GM12873 (cell line): ENCODE results near the gene RIPOR3.

Source experiments
- TF ChIP-seq, protein P1 (sequence below): IDR thresholded peaks from 2 replicates; pipeline ENCODE4 v1.5.1; 2012; ENCODE audit warnings: low read depth, mild to moderate bottlenecking, moderate library complexity, low read length, control low read depth; ENCODE audit not compliant: insufficient read depth; ENCODE audit errors: missing control alignments

The RIPOR3 gene

DNA sequence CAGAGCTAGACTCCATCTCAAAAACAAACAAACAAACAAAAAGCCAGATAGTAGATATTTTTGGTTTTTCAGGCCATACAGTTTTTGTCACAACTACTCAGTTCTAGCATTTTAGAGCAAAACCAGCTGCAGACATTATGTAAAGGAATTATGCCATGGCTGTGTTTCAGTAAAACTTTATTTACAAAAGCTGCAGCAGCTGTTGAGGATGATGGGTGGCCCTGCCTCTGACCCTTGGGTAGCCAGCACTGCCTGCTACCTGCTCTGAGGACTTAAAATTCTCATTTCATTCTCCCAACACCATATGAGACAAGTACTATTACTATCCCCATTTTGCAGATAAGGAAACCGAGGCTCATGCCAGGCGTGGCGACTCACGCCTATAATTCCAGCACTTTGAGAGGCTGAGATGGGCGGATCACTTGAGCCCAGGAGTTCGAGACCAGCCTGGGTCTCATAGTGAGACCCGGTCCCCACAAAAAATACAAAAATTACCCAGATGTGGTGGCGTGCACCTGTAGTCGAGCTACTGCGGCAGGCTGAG is 56.3 kb downstream of the RIPOR3 start:
- TF ChIP-seq, protein P1, sequence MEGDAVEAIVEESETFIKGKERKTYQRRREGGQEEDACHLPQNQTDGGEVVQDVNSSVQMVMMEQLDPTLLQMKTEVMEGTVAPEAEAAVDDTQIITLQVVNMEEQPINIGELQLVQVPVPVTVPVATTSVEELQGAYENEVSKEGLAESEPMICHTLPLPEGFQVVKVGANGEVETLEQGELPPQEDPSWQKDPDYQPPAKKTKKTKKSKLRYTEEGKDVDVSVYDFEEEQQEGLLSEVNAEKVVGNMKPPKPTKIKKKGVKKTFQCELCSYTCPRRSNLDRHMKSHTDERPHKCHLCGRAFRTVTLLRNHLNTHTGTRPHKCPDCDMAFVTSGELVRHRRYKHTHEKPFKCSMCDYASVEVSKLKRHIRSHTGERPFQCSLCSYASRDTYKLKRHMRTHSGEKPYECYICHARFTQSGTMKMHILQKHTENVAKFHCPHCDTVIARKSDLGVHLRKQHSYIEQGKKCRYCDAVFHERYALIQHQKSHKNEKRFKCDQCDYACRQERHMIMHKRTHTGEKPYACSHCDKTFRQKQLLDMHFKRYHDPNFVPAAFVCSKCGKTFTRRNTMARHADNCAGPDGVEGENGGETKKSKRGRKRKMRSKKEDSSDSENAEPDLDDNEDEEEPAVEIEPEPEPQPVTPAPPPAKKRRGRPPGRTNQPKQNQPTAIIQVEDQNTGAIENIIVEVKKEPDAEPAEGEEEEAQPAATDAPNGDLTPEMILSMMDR = no peak

DNA sequence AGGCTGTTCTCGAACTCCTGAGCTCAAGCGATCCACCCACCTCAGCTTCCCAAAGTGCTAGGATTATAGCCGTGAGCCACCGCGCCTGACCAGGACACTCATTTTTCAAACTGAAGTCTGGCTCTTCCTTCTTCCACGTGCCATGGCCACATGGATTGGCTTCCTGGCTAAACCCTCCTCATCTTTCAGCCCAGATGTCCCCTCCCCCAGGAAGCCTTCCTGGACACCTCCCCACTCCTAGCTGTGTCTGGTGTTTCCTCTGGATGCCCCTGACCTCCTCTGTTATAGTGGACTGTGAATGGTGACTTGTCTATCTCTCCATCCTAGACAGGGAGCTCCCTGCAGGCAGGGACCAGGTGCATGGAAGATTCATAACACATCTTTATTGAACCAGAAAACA is 57.2 kb downstream of the RIPOR3 start:
- TF ChIP-seq, protein P1 = no peak

GRCh38 chr20:50633361-50633760 is 58.0 kb downstream of the RIPOR3 start:
- TF ChIP-seq, protein P1 = no peak

DNA sequence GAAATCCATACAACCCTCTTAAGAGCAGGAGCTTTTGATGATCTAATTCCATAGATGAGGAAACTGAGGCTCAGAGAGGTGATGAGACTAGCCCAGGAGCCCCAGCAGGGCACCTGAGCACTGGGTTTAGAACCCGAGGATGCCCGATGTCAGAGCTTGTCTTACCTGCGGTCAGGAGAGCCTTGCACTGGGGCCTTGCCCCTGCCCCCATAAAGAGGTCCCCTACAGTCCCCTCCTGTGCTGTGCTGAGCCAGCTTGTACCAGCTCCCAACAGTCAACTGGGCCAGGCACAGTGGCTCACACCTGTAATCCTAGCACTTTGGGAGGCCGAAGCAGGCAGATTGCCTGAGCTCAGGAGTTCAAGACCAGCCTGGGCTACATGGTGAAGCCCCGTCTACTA is 58.6 kb downstream of the RIPOR3 start:
- TF ChIP-seq, protein P1 = no peak

DNA sequence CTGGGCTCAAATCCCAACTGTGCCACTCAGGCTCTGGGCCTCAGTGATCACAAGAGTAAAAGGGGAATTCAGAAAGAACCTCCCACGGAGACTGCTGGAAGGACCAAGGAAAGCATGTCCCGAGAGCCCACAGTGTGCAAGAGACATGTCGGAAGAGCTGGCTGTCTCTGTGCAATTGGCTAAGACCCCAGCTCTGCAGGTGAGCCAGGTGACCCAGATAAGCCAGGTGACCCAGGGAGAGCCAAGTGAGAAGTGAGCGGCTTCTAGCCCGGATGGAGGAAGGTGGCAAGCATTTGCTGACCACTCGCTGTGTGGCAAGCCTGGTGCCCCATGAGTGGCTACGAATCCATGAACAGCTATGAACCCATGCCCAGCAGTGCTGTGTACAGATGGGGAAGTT is 59.1 kb downstream of the RIPOR3 start:
- TF ChIP-seq, protein P1 = no peak

DNA sequence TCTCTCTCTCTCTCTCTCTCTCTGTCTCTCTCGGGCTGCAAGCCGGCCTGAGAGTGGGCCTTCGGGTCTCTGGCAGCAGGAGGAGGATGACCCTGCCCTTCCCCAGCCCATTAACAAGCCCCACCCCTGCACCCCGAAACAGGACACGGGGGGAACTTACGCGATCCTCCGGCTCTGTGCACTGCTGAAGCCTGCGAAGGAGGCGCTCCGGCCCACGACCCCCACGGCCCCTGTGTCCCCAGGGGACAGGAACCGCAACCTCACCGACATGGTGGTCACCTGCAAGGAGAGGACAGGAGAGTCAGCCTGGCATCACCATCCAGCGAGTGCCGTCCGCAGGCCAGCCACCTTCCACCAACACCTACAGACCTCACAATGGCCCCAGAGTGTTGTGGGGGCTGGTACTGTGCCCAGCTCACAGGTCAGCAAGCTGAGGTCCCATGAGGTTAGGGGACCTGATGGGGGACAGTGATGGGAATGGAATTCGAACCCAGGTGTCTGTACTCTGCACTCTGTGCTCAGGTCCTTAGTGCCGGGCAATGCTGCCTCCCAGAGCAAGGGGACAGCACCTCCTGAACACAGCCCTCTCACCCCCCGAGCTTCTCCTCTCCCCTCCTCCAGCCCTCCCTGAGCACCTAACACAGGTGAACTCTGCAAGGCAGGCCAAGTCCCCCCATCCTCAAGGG is 60.6 kb downstream of the RIPOR3 start:
- TF ChIP-seq, protein P1 = no peak

- TF ChIP-seq, protein P1 = no peak
These were observed 61.7 kb downstream of the RIPOR3 start for GRCh38 chr20:50629670-50630045.
